Measurements from ENCODE around the gene ATG7.

Gene ATG7

GRCh38 chr3:11297126-11297525, 24.9 kb downstream of the ATG7 start:
- no peaks in the 10 kb centered on the region for H3K9me3 ChIP-seq (ENCODE audit: low read depth, low read length)

GRCh38 chr3:11300970-11301369, 28.8 kb downstream of the ATG7 start:
- no peak for DNase-seq (ENCODE audit: low read depth, low spot score)
- Histone ChIP-seq H3K4me3 (no peak overlapping the region), H3K36me3 (ENCODE audit: insufficient read depth, low read length) (no peaks in the 10 kb centered on the region), H3K9me3 (ENCODE audit: low read depth, low read length) (no peaks in the 10 kb centered on the region), H3K9ac (ENCODE audit: insufficient read length) (no peak overlapping the region), H3K27ac (no peak overlapping the region)
- TF ChIP-seq FOXP2 (optimal IDR thresholded peaks at IDR 0.05; ENCODE audit: control extremely low read depth, extremely low read length, insufficient read depth) = no peak
- no peak for TF ChIP-seq EZH2 (IDR thresholded peaks at IDR 0.05)
- TF ChIP-seq POLR2AphosphoS5 (IDR thresholded peaks at IDR 0.05; ENCODE audit: borderline replicate concordance, low read depth, low read length) = no peak

More at GRCh38 chr3:11297126-11297525, 24.9 kb downstream of the ATG7 start:
- Histone ChIP-seq H3K27ac (no peak overlapping the region), H3K9ac (ENCODE audit: insufficient read length) (no peak overlapping the region), H3K4me3 (no peak overlapping the region), H3K36me3 (ENCODE audit: insufficient read depth, low read length) (no peaks in the 10 kb centered on the region)
- DNase-seq (ENCODE audit: low read depth, low spot score) = no peak
- TF ChIP-seq POLR2AphosphoS5 (IDR thresholded peaks at IDR 0.05; ENCODE audit: borderline replicate concordance, low read depth, low read length) (no peak), FOXP2 (optimal IDR thresholded peaks at IDR 0.05; ENCODE audit: control extremely low read depth, extremely low read length, insufficient read depth) (no peak), EZH2 (IDR thresholded peaks at IDR 0.05) (no peak)

DNA sequence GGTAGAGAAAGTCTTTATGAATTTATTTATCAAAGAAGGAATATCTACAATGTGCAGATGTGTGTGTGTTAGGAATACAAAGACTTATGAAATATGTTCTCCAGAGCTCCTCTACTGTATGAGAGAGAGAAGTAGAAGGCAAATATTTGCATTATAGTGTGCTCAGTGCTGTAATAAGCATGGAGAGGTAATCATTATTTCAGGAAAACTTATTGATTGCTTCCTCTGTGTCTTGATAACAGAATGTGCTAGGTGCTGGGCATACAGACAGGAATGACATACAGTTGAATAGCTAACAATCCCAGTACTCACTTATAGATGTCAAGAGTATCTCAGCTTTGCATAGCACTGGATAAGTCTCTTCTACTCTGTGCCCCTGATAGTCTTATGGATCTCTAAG, 30.2 kb downstream of the ATG7 start:
- Histone ChIP-seq H3K27ac (no peak overlapping the region), H3K36me3 (ENCODE audit: insufficient read depth, low read length) (no peaks in the 10 kb centered on the region; the same call in 1 of the 2 replicates)
- DNase-seq (ENCODE audit: low read depth, low spot score) = no peak

DNA sequence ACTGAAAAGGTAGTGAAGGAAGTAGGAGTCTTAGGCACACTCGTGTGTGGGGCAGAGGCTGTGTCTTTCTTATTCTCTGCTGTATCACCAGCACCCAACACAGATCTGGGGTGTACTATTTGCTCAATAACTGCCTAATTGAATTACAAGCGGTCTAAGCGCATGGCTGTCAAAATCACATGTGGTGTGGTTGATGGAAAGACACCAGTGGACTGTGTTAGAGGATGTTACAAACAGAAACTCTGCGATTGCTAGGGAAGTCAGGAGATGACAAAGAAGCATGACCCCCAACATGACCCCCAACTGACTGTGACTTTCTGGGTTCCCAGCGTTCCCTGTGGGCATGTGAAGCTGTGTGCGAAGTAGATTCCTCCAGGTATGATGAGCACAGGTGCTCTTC, 32.0 kb downstream of the ATG7 start:
- H3K27ac ChIP-seq = no peak overlapping the region
- peaks cover 5% of the 10 kb centered on the region; the same call in 1 of the 2 replicates for H3K36me3 ChIP-seq (ENCODE audit: insufficient read depth, low read length)
- TF ChIP-seq POLR2AphosphoS5 (IDR thresholded peaks at IDR 0.05; ENCODE audit: borderline replicate concordance, low read depth, low read length) (no peak), FOXP2 (optimal IDR thresholded peaks at IDR 0.05; ENCODE audit: control extremely low read depth, extremely low read length, insufficient read depth) (no peak), EZH2 (IDR thresholded peaks at IDR 0.05) (no peak)
- no peak for DNase-seq (ENCODE audit: low read depth, low spot score)
- no peaks in the 10 kb centered on the region for H3K9me3 ChIP-seq (ENCODE audit: low read depth, low read length)
- H3K4me3 ChIP-seq = no peak overlapping the region
- no peak overlapping the region for H3K9ac ChIP-seq (ENCODE audit: insufficient read length)

More for the DNA sequence above, 30.2 kb downstream of the ATG7 start:
- Histone ChIP-seq H3K9me3 (ENCODE audit: low read depth, low read length) (no peaks in the 10 kb centered on the region), H3K4me3 (no peak overlapping the region), H3K9ac (ENCODE audit: insufficient read length) (no peak overlapping the region)
- no peak for TF ChIP-seq POLR2AphosphoS5 (IDR thresholded peaks at IDR 0.05; ENCODE audit: borderline replicate concordance, low read depth, low read length)
- TF ChIP-seq EZH2 (IDR thresholded peaks at IDR 0.05) = no peak
- no peak for TF ChIP-seq FOXP2 (optimal IDR thresholded peaks at IDR 0.05; ENCODE audit: control extremely low read depth, extremely low read length, insufficient read depth)

GRCh38 chr3:11305509-11305908, 33.3 kb downstream of the ATG7 start:
- Histone ChIP-seq H3K36me3 (ENCODE audit: insufficient read depth, low read length) (peaks cover 5% of the 10 kb centered on the region; the same call in 1 of the 2 replicates), H3K9ac (ENCODE audit: insufficient read length) (no peak overlapping the region), H3K27ac (no peak overlapping the region), H3K9me3 (ENCODE audit: low read depth, low read length) (no peaks in the 10 kb centered on the region), H3K4me3 (no peak overlapping the region)
- no peak for TF ChIP-seq POLR2AphosphoS5 (IDR thresholded peaks at IDR 0.05; ENCODE audit: borderline replicate concordance, low read depth, low read length)
- no peak for TF ChIP-seq EZH2 (IDR thresholded peaks at IDR 0.05)
- no peak for TF ChIP-seq FOXP2 (optimal IDR thresholded peaks at IDR 0.05; ENCODE audit: control extremely low read depth, extremely low read length, insufficient read depth)
- no peak for DNase-seq (ENCODE audit: low read depth, low spot score)

- H3K9ac ChIP-seq (ENCODE audit: insufficient read length) = no peak overlapping the region
- TF ChIP-seq FOXP2 (optimal IDR thresholded peaks at IDR 0.05; ENCODE audit: control extremely low read depth, extremely low read length, insufficient read depth) (no peak), POLR2AphosphoS5 (IDR thresholded peaks at IDR 0.05; ENCODE audit: borderline replicate concordance, low read depth, low read length) (no peak), EZH2 (IDR thresholded peaks at IDR 0.05) (no peak)
- H3K27ac ChIP-seq = no peak overlapping the region
Measured at GRCh38 chr3:11306817-11307589, 34.8 kb downstream of the ATG7 start.

DNA sequence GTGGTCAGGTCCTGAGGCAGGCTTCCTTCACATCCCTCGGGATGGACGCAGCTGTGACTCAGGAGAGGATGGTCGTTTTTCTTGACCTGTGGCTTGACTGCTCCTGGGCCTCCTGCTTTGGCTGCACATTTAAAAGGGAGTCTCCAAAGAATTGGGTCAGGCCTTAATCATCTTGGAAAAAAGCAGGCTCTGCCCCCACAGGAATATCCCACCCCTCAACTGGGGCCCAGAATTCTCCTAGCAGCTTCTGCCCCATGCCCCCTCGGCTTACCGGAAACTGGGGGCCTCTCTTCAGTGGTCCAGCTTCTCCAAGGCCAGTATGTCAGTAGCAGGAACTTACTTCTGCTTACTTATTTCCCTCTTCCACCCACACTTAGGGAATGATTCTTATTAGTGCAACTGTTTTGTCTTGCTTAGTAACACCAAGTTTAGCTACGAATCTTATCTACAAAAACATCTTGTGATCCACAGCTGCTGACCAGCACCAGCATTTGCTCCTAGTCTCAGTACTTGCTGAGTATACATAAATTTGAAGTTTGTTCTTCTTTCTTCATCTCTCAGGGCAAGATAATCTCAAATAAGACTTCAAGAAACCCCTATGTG, 35.7 kb downstream of the ATG7 start:
- DNase-seq (ENCODE audit: low read depth, low spot score) = no peak
- no peak overlapping the region for H3K9ac ChIP-seq (ENCODE audit: insufficient read length)
- H3K36me3 ChIP-seq (ENCODE audit: insufficient read depth, low read length) = peaks cover 5% of the 10 kb centered on the region; the same call in 1 of the 2 replicates
- H3K9me3 ChIP-seq (ENCODE audit: low read depth, low read length) = no peaks in the 10 kb centered on the region
- H3K4me3 ChIP-seq = no peak overlapping the region
- TF ChIP-seq POLR2AphosphoS5 (IDR thresholded peaks at IDR 0.05; ENCODE audit: borderline replicate concordance, low read depth, low read length) (no peak), FOXP2 (optimal IDR thresholded peaks at IDR 0.05; ENCODE audit: control extremely low read depth, extremely low read length, insufficient read depth) (no peak), EZH2 (IDR thresholded peaks at IDR 0.05) (no peak)
- no peak overlapping the region for H3K27ac ChIP-seq

More at GRCh38 chr3:11306817-11307589, 34.8 kb downstream of the ATG7 start:
- Histone ChIP-seq H3K4me3 (no peak overlapping the region), H3K9me3 (ENCODE audit: low read depth, low read length) (no peaks in the 10 kb centered on the region), H3K36me3 (ENCODE audit: insufficient read depth, low read length) (peaks cover 5% of the 10 kb centered on the region; the same call in 1 of the 2 replicates)
- no peak for DNase-seq (ENCODE audit: low read depth, low spot score)

- Histone ChIP-seq H3K9me3 (ENCODE audit: low read depth, low read length) (no peaks in the 10 kb centered on the region), H3K4me3 (no peak overlapping the region), H3K9ac (ENCODE audit: insufficient read length) (no peak overlapping the region), H3K27ac (no peak overlapping the region), H3K36me3 (ENCODE audit: insufficient read depth, low read length) (peaks cover 5% of the 10 kb centered on the region; the same call in 1 of the 2 replicates)
- DNase-seq (ENCODE audit: low read depth, low spot score) = no peak
- TF ChIP-seq POLR2AphosphoS5 (IDR thresholded peaks at IDR 0.05; ENCODE audit: borderline replicate concordance, low read depth, low read length) = no peak
- no peak for TF ChIP-seq EZH2 (IDR thresholded peaks at IDR 0.05)
- TF ChIP-seq FOXP2 (optimal IDR thresholded peaks at IDR 0.05; ENCODE audit: control extremely low read depth, extremely low read length, insufficient read depth) = no peak
Measured at GRCh38 chr3:11310258-11310657, 38.1 kb downstream of the ATG7 start.

All from SK-N-MC (cell line).